Suppressor macrophage treated with lipopolysaccharide for 1 hour (primary cell): ENCODE results near the gene MAF.

Experiments used
- DNase-seq, 3 donors: peaks; one replicate each; pipeline ENCODE4 v3.0.0-alpha.2; 2020 to 2022

MAF gene

DNA sequence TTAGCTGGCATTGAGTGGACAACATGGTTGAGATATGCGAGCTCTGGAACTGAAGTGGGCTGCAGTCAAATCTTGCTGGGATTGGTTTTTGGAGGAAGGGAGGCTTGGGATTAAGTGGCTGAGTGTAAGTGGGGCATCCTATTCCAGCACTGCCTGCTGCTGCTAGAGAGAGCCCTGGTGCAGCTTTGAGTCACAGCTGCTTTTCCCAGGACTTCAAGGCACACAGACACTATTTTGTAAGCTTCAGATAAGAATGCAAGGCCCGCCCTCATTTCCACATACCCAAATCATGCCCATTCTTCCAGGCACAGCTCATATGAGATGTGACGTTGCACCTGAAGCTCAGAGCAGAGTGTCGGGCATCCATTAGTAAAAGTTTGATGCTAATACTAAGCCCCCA, 10.2 kb upstream of the MAF start:
- DNase-seq = no peak

DNA sequence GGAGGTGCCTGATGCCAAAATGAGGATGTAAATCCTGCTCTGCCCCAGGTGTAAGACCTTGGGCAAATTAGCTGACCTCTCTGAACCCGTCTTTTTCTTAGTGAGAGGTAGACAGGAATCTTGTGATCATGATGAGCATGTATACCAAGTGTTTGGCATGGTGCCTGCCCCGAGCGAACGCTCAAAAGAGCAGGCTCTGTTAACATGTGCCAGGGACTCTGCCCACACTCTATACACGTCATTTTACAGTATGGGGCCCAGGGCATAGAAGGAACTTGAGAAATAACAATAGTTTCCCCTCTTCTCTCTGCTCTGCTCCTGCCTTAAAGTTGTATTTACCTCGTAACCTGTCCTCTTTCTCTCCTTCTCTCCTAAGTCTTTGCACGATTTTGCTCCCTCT, 9.3 kb upstream of the MAF start:
- peak in 2 of 3 donors; percentile 23 to 52 for DNase-seq

GRCh38 chr16:79608976-79609375, 8.4 kb upstream of the MAF start:
- no peak for DNase-seq

- DNase-seq = peak in 2 of 3 donors; percentile 29 to 42
Measured at GRCh38 chr16:79607587-79607986, 7.0 kb upstream of the MAF start.

- peak; percentile 71 to 79 (median 73) for DNase-seq
Measured at GRCh38 chr16:79605999-79606398, 5.5 kb upstream of the MAF start.

DNA sequence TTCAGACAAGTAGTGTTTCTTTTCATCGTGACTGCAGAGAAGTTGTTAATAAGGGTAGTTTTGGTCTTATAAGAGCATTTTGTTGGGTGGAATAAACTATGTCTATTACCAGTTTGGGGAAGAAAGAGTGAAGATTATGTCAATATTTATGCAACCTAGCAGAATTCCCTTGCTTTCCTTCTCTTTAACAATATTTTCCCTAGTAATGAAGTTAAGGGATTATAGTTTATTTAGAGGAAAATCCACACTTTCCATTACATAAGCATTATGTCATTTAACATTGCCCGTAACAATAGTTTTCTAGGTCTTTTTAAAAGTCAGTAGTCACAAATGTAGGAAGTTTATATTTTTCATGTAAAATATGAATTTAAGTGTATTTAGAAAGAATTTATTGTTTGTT, 2.5 kb upstream of the MAF start:
- DNase-seq = no peak

GRCh38 chr16:79602628-79603014, 2.1 kb upstream of the MAF start:
- no peak for DNase-seq

DNA sequence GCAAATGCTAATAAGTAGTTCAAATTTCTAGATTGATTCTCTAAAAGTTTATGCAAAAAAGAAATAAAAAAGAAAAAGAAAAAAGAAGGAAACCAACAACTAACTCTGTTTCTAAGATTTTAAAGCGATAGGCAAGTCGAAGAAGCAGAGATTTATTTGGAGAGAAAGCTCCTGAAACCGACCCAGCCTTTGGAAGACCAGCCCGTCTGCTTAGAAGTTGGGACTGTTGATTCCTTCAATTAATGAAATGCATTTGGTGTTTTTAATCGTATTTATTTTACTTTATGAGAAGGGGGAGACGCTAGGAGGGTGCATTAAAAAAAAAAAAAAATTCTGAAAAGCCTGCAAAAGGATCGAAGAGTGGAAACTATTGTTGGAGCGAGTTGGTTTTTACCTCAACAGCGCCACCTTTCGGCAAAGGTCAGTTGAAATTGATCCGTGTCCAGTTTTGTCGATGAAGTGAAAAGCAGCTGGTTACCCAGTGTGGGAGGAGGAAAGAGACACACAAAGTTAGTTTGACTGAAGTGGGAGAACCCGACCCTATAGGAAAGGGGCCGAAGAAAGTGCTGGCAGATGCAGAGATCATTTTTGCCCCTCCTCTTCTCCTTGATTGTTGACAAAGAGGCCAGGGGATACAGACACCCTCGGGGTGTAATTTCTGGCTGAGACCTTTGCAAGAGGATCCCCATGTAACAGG, 1.5 kb upstream of the MAF start:
- DNase-seq = peak; percentile 86 to 92 (median 89)

- peak; percentile 65 to 69 (median 66) for DNase-seq
Measured at GRCh38 chr16:79601092-79601930, 774 bp upstream of the MAF start.

GRCh38 chr16:79599837-79600637, 500 bp downstream of the MAF start:
- DNase-seq = peak; percentile 63 to 88 (median 72)

GRCh38 chr16:79599256-79599836, 1.2 kb downstream of the MAF start:
- DNase-seq = peak in 2 of 3 donors; percentile 35 to 56

DNA sequence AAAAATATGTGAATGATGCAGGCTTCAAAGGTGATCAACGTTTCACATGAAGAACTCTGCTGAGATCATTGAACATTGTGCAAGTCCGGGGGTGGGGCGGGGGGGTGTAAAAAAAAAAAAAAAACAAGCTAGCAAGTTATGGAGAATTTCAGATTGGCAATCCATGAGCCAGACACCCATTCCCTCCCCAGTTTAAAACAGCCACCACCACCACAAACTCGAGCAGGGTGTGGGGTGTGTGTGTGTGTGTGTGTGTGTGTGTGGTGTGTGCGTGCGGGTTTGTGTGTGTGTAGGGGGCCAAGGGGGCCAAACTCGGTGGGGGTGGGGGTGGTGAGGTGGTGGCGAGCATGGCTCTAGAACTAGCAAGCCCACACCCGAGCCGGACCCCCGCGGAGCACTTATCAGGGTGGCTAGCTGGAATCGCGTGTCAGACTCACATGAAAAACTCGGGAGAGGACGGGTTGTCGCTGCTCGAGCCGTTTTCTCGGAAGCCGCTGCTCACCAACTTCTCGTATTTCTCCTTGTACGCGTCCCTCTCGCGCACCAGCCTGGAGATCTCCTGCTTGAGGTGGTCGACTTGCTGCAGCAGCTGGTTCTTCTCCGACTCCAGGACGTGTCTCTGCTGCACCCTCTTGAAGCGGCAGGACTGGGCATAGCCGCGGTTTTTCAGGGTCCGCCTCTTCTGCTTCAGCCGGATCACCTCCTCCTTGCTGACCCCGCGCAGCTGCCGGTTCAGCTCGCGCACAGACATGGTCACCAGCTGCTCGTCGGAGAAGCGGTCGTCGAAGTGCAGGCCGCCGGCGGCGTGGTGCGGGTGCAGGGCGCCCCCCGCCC, 2.0 kb downstream of the MAF start:
- peak; percentile 67 to 80 (median 67) for DNase-seq

- no peak for DNase-seq
Measured at GRCh38 chr16:79598063-79598347, 2.5 kb downstream of the MAF start.

GRCh38 chr16:79597277-79598062, 3.1 kb downstream of the MAF start:
- DNase-seq = no peak

DNA sequence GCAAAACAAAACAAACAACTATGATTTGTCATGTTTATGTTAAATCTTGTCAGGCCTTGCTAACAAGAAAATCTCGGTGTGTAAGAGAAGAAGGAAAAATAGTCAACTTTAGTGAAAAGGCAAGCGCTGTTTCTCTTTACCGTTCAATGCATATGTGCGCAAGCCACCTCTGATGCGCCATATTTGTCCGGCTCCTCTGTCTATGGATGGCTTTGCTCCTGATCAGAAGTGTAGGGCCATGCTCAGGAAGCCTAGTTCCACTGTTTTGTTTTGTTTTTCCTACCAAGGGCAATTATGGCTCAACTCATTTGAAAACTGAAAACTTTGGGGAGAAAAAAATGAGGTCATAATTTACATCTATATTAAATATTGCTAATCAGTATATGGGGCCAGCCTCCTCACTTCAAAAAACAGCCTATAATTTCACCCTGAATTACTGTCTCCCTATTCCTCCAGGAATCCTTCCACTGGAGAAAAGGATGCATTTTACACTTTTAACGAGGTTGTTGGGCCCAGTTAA, 4.5 kb downstream of the MAF start:
- DNase-seq = no peak

DNA sequence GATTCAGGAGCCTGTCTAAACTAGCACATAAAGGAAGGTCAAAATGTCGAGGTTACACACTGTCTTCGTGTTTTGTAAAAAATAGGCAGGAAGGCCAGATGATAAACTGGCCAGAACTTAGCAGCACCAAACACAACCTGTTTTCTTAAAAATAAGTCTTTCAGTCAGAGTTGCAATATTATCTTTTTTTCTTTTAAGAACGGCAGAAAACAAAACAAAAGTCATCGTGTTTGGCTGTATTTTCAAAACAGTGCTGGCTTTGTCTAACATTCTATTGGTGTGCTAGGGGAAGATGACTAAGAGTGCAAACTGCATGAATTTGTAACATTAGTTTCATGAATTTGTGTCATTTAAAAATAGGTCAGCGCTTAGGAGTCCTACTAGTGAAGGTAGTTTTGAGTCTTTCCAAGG, 5.3 kb downstream of the MAF start:
- no peak for DNase-seq

DNA sequence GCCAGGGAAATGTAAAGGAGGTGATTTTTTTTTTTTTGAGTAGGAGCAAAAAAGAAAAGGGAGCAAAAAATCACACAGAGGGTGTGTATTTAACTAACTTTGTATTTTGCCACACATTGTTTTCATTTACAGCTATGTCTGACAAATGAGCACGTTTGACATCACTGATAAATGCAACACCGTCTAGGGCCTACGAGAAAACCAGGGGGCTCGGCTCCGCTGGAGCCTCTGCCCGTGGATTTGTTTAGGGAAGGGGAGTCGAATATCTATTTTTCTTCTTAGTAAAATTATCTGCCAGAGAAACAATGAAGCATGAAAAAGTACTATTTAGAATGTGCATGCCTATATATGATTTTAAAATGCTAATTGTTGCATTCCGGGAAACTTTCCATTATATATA, 6.8 kb downstream of the MAF start:
- no peak for DNase-seq

DNA sequence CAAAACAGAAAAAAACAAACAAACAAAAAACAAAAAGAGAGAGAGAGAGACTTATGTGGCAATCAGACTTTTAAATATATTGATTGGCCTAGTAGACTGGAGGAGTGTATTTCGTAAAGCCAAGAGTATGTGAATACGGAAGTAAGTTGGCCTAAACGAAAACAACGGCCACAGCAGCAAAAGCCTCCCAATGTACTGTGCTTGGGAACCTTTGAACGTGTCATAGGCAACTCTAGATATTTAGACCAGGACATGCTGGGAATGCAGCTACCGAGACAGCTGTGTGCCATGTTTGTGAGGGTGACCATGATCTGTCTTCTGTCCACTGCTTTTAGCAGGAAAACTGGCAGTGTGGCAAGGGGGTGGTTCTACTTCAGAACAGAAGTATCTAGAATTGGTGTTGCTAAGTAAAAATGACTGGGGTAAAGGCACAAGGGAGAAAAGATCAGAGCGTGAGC, 7.4 kb downstream of the MAF start:
- DNase-seq = no peak

- no peak for DNase-seq
Measured at GRCh38 chr16:79592186-79592585, 8.4 kb downstream of the MAF start.

- no peak for DNase-seq
Measured at GRCh38 chr16:79589601-79590102, 10.9 kb downstream of the MAF start.

GRCh38 chr16:79587897-79588296, 12.6 kb downstream of the MAF start:
- DNase-seq = no peak
